ENCODE measurements around the gene FRMD3.

GRCh38 chr9:83220730-83221129 lies 317.5 kb downstream of the FRMD3 start:
- TF ChIP-seq POLR2A (IDR thresholded peaks at IDR 0.05) (no peak), CTCF (IDR thresholded peaks at IDR 0.05) (no peak)

Data from lower leg skin (tissue), 3 donors.